ENCODE data around the gene SYNGR1.

SYNGR1 gene

GRCh38 chr22:39374801-39375200, 25.0 kb downstream of the SYNGR1 start:
- no peak for DNase-seq

- no peak for DNase-seq
Measured at GRCh38 chr22:39375646-39376045, 25.9 kb downstream of the SYNGR1 start.

DNA sequence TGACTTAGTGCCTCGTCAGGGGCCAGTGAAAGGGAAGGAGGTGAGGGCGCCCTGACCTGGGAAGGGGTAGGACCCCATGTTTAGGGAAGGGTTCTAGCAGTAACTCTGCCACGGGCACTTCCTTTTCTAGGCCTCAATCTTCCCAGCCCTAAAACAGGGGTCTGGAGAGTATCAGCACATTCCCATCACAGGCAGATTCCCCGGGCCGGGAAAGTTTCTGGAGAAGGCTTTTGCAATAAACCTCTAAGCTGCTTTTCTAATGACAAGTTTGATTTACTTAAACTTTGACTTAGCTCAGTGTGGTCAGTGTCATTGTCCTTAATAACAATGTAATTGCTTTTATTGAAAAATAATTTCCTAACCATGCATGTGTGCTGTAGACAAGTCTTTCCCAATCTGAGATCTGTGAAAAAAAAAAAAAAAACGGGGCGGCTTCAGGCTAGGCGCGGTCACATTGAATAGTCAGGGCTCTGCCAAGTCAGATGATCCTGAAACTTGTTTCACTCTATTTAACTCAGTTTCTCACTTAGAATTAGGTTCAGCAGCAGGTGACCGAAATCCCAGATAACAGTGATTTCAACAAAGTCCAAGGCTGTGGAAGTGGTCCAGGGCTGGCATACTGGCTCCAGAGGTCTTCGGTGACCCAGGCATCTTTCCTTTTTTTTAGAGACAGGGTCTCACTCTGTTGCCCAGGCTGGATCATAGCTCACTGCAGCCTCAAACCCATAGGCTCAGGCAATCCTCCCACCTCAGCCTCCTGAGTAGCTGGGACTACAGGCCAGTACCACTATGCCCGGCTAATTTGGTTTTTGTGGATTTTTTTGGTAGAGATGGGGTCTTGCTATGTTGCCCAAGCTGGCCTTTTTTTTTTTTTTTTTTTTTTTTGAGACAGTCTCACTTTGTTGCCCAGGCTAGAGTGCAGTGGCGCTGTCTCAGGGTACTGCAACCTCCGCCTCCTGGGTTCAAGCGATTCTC, 30.3 kb downstream of the SYNGR1 start:
- no peak for DNase-seq

- no peak for DNase-seq
Measured at GRCh38 chr22:39381009-39381755, 31.4 kb downstream of the SYNGR1 start.

DNA sequence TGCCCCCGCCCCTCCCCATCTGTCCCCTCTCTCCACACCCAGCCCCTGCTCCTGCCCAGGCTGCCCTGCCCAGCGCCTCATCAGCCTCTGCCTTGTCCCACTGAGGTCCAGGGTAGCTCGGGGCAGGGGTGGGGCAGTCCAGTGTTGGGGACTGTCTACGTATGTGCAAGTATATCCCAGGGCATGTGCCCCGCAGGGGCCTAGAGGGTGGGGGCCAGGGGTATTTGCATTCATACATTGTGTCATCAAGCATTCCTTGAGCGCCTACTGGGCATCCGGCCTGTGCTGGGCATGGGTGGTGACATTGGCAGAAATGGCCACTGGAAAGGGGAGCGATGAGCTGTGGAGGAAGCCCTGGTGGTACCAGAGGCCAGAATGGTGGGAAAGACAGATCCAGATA, 32.1 kb downstream of the SYNGR1 start:
- DNase-seq: no peak

DNA sequence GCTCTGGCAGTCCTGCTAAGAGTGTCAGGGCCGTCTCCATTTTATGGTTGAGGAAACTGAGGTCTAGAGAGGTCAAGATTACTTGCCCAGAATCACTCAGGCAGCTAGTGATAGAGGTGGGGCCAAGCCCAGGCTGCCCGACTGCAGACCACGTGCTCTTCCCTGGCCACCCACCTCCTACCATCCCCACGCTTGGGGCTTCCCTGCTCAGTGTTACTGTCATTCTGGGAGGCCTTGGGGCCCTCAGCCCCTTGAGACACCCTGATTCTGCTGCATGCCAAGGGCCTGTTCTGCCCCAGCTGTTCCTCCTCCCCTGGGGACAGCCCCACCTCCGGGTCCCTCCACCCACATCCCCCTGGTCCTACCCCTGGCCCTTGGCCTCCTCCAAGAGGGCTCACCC, 32.6 kb downstream of the SYNGR1 start:
- no peak for DNase-seq

- no peak for DNase-seq
Measured at GRCh38 chr22:39383841-39384625, 34.2 kb downstream of the SYNGR1 start.

DNA sequence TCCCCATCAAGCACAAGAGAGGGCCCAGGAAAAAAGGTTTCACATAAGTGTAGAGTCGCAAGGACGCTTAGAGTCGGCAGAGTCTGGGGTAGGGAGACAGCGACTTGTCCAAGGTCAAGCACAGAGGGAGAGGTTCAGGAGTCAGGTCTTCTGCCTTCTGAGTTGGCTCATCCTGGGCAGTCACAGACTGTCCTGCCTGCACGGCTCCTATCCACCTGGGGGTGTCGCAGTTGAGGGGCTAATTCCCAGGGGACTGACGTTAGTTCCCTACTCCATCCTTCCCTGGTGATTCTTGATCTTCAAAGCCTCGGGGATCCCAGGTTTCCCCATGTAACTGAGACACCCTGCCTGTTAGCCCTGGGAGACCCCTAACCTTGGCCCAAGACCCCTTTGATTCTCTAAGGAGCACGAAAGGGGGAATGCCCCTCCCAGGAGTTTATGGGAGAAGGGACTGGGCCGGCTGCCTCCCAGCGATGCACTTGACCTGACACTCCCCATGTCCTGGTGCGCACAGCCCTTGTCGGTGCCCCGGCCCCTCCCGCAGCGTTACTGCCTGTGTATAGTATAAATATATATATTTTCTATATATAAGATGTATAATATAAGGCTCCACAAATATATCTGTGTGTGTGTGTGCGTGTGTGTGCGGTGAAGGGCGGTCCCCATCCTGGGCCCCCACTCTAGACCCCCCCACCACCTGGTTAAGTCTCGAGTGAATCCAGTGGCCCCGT, 35.1 kb downstream of the SYNGR1 start:
- no peak for DNase-seq

DNA sequence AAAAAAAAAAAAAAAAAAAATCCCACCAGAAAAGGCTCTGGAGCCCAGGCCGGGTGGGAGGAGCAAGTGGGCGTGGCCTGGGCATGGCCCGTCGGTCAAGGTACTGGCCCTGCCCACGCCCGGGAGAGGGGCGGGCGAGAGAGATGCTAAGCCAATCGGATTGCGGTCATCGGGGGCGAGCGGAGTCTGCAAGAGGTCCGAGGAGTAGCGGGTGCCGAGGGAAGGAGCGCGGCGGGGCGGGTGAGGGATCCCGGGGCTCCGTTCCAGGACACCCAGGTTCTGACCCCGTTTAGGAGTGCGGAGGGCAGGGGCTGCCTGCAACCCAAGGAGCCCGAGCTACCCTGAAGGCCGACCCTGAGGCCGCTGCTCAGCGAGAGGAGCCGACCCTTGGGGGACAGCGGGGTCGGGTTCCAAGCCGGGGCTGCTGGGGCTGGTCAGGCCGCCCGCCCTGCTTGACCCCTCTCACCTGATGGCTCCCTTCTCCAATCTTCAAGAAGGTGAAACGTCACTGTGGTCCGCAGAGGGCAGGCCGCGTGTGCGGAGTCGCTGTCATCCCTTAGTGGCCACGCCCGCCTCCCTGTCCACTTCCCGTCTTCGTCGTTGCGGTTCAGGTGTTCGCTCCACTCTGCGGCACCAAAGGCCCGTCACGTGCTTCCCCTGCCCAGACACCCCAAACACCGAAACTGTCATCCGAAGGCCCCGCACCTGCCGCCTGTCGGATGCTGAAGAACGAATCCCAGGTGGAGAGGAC, 38.6 kb downstream of the SYNGR1 start:
- peak; percentile 85 to 86 for DNase-seq

- DNase-seq: no peak
Measured at GRCh38 chr22:39389420-39389819, 39.6 kb downstream of the SYNGR1 start.

- no peak for DNase-seq
Measured at GRCh38 chr22:39392341-39392948, 42.7 kb downstream of the SYNGR1 start.

GRCh38 chr22:39395936-39396796, 46.4 kb downstream of the SYNGR1 start:
- DNase-seq: no peak

GRCh38 chr22:39396797-39397195, 47.0 kb downstream of the SYNGR1 start:
- DNase-seq: no peak

DNA sequence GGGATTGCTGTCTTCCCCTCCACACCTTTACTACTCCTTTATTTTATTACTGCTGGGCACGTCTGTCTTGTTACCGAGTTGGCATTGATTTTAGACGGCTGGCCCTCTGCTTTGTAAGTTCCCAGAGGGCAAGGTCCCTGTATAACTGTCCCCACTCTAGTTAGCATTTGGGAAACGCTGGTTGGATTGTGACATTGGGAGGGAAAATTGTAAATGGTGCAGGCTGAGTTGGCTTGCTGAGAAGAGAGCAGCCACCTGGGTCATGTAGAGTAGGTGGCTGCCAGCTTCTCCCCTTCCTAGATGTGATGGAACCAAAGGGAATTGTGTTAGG, 51.5 kb downstream of the SYNGR1 start:
- DNase-seq: no peak

- DNase-seq: peak; percentile 51 to 61
Measured at GRCh38 chr22:39405346-39406085, 55.7 kb downstream of the SYNGR1 start.

GRCh38 chr22:39408173-39408572, 58.4 kb downstream of the SYNGR1 start:
- DNase-seq: no peak

GRCh38 chr22:39408807-39409206, 59.0 kb downstream of the SYNGR1 start:
- no peak for DNase-seq

- DNase-seq: no peak
Measured at GRCh38 chr22:39409516-39410029, 59.8 kb downstream of the SYNGR1 start.

- no peak for DNase-seq
Measured at GRCh38 chr22:39410264-39410663, 60.5 kb downstream of the SYNGR1 start.
